SIG-M5 treated with dmso at 0.1 percent for 504 hours (cell line): ENCODE results near the gene PRLR.

Source experiments
- DNase-seq: peaks from one replicate; lab custom pipeline; 2025; ENCODE audit not compliant: unreplicated experiment; lab: John Stamatoyannopoulos, UW

Gene PRLR

GRCh38 chr5:35236770-35237169 is 6.5 kb upstream of the PRLR start:
- DNase-seq, result no peak

GRCh38 chr5:35233601-35234000 is 3.3 kb upstream of the PRLR start:
- no peak for DNase-seq

- DNase-seq, result no peak
Observed at GRCh38 chr5:35233121-35233520, 2.8 kb upstream of the PRLR start.

GRCh38 chr5:35232124-35232523 is 1.8 kb upstream of the PRLR start:
- no peak for DNase-seq

GRCh38 chr5:35229076-35230037 is 930 bp downstream of the PRLR start:
- DNase-seq, result peak; percentile 27

GRCh38 chr5:35228310-35228709 is 2.0 kb downstream of the PRLR start:
- DNase-seq, result no peak

- DNase-seq, result no peak
Observed at GRCh38 chr5:35227720-35228119, 2.6 kb downstream of the PRLR start.

- DNase-seq, result no peak
Observed at GRCh38 chr5:35223787-35224395, 6.4 kb downstream of the PRLR start.

GRCh38 chr5:35220967-35221366 is 9.3 kb downstream of the PRLR start:
- no peak for DNase-seq

GRCh38 chr5:35218981-35219380 is 11.3 kb downstream of the PRLR start:
- DNase-seq, result no peak

- DNase-seq, result no peak
Observed at GRCh38 chr5:35214051-35214450, 16.2 kb downstream of the PRLR start.

- DNase-seq, result peak; percentile 51
Observed at GRCh38 chr5:35213608-35214007, 16.7 kb downstream of the PRLR start.

GRCh38 chr5:35212122-35212982 is 17.9 kb downstream of the PRLR start:
- peak; percentile 42 for DNase-seq

- no peak for DNase-seq
Observed at GRCh38 chr5:35209862-35210261, 20.4 kb downstream of the PRLR start.

- DNase-seq, result no peak
Observed at GRCh38 chr5:35205606-35206005, 24.7 kb downstream of the PRLR start.

GRCh38 chr5:35205186-35205585 is 25.1 kb downstream of the PRLR start:
- DNase-seq, result no peak

- DNase-seq, result no peak
Observed at GRCh38 chr5:35203403-35203802, 26.9 kb downstream of the PRLR start.

- DNase-seq, result peak; percentile 61
Observed at GRCh38 chr5:35202319-35203111, 27.8 kb downstream of the PRLR start.

- no peak for DNase-seq
Observed at GRCh38 chr5:35201291-35201690, 29.0 kb downstream of the PRLR start.

GRCh38 chr5:35199886-35200285 is 30.4 kb downstream of the PRLR start:
- no peak for DNase-seq

- no peak for DNase-seq
Observed at GRCh38 chr5:35198686-35199085, 31.6 kb downstream of the PRLR start.
